ENCODE results near the gene TOMM22.
"Not testable (repeated sequence)": the region's sequence is repeated elsewhere in the genome, so short reads cannot be mapped to it uniquely, and the experiment has no call there.

TOMM22 gene
- total RNA-seq = 35.0 to 168 (median 59.7) reads per million in 9 experiments

DNA sequence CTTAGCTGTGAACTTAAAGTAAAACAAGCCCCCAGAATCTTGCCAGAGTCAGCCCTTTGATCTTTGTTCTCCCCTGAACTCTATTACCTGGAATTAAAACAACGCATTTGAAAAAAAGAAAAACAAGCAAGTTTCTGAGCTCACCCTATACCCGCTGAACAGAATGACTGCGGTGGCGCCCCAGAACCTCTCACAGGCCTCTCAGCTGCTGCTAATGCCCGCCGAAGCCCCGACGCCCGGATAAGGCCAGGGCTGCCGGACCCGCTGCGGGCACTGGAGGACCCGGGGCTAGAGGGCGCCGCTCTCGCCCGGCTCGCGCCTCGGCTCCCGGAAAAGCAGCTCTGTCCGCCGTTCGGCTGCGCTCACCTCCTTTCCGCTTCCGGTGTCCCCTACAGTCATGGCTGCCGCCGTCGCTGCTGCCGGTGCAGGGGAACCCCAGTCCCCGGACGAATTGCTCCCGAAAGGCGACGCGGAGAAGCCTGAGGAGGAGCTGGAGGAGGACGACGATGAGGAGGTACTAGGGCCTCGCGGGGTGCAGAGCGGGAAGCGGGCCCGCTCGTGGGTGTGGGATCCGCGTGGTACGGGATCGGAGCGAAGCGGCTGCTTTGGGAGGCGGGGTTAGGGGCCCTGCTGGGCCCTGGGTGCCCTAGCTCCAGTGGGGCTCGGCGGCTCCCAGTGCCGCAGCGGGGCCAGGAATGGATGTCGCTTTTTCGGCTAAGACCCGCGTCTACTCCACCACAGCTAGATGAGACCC lies at the start of gene TOMM22:
Gene TOMM22, plus strand, starts transcription at position 376 of the 754 bp plus-strand sequence. Its CDS starts 22 bp downstream, at position 398.
- H3K27ac Mint-ChIP-seq = peak within 1 kb of the TSS; percentile 95 to 98
- peaks cover 42% of the 10 kb centered on the region for H3K36me3 Mint-ChIP-seq (ENCODE audit: insufficient read depth)
- peak within 1 kb of the TSS; percentile 92 to 94 for H3K4me3 Mint-ChIP-seq
- ATAC-seq (replicated peaks) = peak; percentile 97
- peaks cover 13 to 16% of the 10 kb centered on the region in 2 donors for H3K4me1 Mint-ChIP-seq (ENCODE audit: low read depth in 2 of 2)
- H3K9me3 Mint-ChIP-seq = no peaks in the 10 kb centered on the region
- peak; percentile 73 to 79 (median 77) for DNase-seq
- H3K27me3 Mint-ChIP-seq = no peaks in the 10 kb centered on the region

DNA sequence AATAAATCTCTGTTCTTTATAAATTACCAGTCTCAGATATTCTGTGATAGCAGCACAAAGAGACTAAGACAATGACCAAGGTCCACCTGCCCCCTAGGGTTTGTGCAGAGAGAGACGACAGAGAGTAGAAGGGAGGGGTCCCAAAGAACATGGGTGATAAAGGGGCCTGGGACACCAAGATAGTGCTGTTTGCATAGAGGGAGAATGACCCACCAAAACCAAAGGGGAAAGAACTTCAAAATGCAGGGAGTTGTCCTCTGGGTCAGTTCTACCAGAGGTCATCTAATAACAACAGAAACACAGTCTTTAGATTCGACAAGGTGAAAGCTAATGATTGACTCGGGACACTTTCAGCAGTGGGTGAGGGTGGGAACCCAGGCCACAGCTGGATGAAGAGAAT lies 49.2 kb upstream of the TOMM22 start:
- Mint-ChIP-seq H3K4me1 (ENCODE audit: low read depth in 2 of 2) (peaks cover 10 to 11% of the 10 kb centered on the region in 2 donors), H3K36me3 (ENCODE audit: insufficient read depth) (peaks cover 2% of the 10 kb centered on the region), H3K27ac (peak overlapping the region in 1 of 2 donors; percentile 4), H3K27me3 (peaks cover 21 to 32% of the 10 kb centered on the region in 2 donors), H3K4me3 (no peak overlapping the region), H3K9me3 (no peaks in the 10 kb centered on the region)
- ATAC-seq (replicated peaks) (no peak), DNase-seq (no peak)

DNA sequence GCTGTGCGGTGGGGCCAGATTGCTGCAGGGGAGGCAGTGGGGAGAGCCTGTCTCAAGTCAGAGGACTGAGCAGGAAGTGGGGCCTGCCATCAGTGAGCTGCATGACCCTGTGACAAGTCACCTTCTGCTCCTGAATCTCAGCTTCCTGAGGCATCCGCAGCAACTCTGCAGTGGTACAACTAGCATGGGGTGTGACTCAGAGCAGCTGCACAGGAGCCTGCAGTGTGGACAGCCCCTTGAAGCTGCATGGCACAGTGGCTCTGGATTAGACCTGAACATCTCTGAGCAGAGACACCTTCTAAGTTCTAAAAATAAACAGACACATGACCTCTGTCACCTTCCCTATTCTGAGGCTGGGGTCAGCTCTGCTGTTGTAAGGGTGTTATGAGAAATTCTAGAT lies 43.5 kb upstream of the TOMM22 start:
- Mint-ChIP-seq H3K27ac (no peak overlapping the region), H3K9me3 (no peaks in the 10 kb centered on the region), H3K4me3 (no peak overlapping the region), H3K36me3 (ENCODE audit: insufficient read depth) (peaks cover 2% of the 10 kb centered on the region), H3K4me1 (ENCODE audit: low read depth in 2 of 2) (no peaks in the 10 kb centered on the region), H3K27me3 (peaks cover 21 to 26% of the 10 kb centered on the region in 2 donors)
- no peak for ATAC-seq (replicated peaks)
- DNase-seq = no peak

DNA sequence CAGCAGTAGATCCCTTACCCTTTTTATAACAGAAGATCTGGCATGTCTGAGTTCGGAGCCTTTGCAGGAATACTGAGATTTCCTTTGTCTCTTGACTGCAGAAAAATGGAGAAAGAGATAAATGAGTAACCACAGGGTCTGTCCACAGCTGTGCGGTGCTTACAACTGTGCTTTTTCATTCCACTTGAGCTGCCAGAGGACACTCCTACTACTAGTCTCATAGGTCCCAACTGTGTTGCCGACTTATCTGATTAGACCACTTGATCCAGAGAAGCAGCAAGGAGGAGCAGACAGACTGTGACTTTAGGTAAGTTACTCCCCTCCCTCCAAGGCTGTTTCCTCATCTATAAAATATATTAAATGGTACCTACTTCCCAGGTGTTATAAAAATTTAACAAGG lies 43.0 kb upstream of the TOMM22 start:
- Mint-ChIP-seq H3K4me1 (ENCODE audit: low read depth in 2 of 2) (no peaks in the 10 kb centered on the region), H3K27me3 (peaks cover 21 to 25% of the 10 kb centered on the region in 2 donors), H3K36me3 (ENCODE audit: insufficient read depth) (peaks cover 2% of the 10 kb centered on the region), H3K27ac (no peak overlapping the region), H3K9me3 (no peaks in the 10 kb centered on the region), H3K4me3 (no peak overlapping the region)
- ATAC-seq (replicated peaks) (no peak), DNase-seq (no peak)

DNA sequence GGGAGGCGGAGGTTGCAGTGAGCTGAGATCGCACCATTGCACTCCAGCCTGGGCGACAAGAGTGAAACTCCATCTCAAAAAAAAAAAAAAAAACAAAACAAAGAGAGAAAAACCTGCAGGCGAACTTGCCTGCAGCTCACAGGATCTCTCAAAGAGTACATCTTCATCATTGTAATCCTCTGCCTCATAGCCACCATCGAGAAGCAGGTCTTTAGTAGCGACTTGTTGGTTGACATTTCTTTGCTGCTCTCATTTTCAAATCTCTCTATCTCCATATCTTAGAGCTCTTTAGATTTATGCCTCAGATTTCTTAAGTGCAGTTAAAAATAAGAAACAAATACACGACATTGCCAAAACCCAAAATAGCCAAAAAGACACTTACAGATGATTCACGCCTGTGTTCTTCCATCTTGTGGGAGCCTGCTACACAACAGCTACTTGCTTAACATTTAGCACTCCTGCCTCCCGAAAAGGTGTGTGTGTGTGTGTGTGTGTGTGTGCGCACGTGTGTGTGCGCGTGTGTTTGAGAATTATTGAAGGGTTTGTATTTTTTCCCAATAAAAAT lies 40.2 kb upstream of the TOMM22 start:
- ATAC-seq (replicated peaks) (no peak), DNase-seq (no peak)
- Mint-ChIP-seq H3K4me3 (no peak overlapping the region), H3K27me3 (peaks cover 21 to 25% of the 10 kb centered on the region in 2 donors), H3K9me3 (no peaks in the 10 kb centered on the region), H3K36me3 (ENCODE audit: insufficient read depth) (no peaks in the 10 kb centered on the region), H3K4me1 (ENCODE audit: low read depth in 2 of 2) (no peaks in the 10 kb centered on the region), H3K27ac (no peak overlapping the region)

DNA sequence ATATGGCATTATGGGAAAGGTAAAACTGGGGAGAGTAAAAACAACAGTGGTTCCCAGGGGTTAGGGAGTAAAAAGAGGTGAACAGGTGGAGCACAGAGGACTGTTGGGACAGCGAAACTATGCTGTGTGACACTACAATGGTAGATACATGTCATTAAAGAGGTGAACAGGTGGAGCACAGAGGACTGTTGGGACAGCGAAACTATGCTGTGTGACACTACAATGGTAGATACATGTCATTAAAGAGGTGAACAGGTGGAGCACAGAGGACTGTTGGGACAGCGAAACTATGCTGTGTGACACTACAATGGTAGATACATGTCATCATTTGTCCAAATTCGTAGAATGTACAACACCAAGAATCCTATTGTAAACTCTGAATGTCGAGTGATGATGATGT lies 37.5 kb upstream of the TOMM22 start:
- not testable (repeated sequence) for H3K4me1 Mint-ChIP-seq (ENCODE audit: low read depth in 2 of 2); H3K27ac Mint-ChIP-seq; H3K36me3 Mint-ChIP-seq (ENCODE audit: insufficient read depth); ATAC-seq (replicated peaks); H3K9me3 Mint-ChIP-seq; H3K4me3 Mint-ChIP-seq; DNase-seq
- peaks cover 28 to 38% of the 10 kb centered on the region in 2 donors for H3K27me3 Mint-ChIP-seq

DNA sequence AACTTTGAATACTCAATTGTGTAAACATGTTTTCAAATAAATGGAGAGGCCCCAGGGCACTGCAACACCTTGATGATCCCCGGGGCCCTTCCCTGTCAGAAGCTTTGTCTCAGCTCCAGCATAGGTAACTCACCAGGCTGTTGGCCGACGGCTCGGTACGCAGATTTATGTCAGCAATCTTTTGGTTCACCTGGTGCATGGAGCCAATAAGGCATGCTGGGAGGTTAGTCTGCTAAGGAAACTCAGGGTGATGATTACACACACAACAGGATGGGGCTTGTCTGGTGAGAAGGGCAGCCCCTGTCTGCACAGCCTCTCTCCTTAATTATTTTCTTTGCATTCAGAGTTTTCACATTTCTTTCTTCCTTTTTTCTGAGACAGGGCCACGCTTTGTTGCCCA lies 36.3 kb upstream of the TOMM22 start:
- no peak overlapping the region for H3K27ac Mint-ChIP-seq
- DNase-seq = no peak
- H3K4me3 Mint-ChIP-seq = no peak overlapping the region
- ATAC-seq (replicated peaks) = no peak
- H3K9me3 Mint-ChIP-seq = no peaks in the 10 kb centered on the region
- H3K27me3 Mint-ChIP-seq = peaks cover 25 to 33% of the 10 kb centered on the region in 2 donors
- no peaks in the 10 kb centered on the region for H3K4me1 Mint-ChIP-seq (ENCODE audit: low read depth in 2 of 2)
- H3K36me3 Mint-ChIP-seq (ENCODE audit: insufficient read depth) = no peaks in the 10 kb centered on the region

DNA sequence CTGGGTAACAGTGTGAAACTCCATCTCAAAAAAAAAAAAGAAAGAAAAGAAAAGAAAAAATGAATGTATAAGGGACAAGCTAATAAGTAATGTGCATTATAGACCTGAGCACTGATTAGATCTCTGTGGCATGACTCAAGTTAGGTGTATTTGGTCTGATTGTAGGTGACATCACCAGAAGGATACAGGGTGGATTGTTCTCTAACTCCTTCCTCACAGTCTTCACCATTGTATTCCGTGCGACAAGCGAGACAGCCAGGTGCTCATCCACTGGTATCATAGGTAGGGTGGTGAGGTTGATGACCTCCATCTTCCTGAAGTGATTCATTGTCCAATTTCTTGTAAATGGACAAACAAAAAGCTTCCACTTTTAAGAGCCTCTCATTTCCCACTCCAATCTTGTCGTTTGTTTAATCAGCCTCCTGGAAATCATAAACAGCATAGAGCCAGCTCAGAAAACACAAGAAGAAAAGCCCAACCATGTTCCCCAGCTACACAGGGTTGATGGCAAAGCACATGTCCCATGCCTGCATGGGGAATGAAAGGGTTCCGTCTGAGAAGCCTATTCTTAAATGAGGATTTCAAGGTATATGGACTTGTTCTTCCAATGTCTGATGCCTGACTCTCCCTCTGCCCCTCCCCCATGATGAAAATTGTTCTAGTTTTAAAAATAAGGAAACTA lies 31.8 kb upstream of the TOMM22 start:
- ATAC-seq (replicated peaks) (no peak), DNase-seq (no peak)
- Mint-ChIP-seq H3K9me3 (no peaks in the 10 kb centered on the region), H3K27me3 (peaks cover 8 to 13% of the 10 kb centered on the region in 2 donors), H3K4me3 (no peak overlapping the region), H3K27ac (no peak overlapping the region), H3K36me3 (ENCODE audit: insufficient read depth) (no peaks in the 10 kb centered on the region), H3K4me1 (ENCODE audit: low read depth in 2 of 2) (no peaks in the 10 kb centered on the region)

DNA sequence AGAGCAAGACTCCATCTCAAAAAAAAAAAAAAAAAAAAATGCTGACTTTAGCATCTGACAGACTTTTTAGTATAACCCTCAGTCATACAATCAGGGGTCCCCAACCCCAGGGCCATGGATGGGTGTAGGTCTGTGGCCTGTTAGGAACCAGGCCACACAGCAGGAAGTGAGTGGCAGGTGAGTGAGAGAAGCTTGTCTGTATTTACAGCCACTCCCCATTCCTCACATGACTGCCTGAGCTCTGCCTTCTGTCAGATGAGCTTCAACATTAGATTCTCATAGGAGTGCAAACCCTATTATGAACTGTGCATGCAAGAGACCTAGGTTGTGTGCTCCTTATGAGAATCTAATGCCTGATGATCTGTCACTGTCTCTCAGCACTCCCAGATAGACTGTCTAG lies 28.9 kb upstream of the TOMM22 start:
- Mint-ChIP-seq H3K27me3 (peaks cover 2 to 5% of the 10 kb centered on the region in 2 donors), H3K9me3 (no peaks in the 10 kb centered on the region), H3K36me3 (ENCODE audit: insufficient read depth) (peaks cover 11% of the 10 kb centered on the region), H3K4me1 (ENCODE audit: low read depth in 2 of 2) (peaks cover 5 to 6% of the 10 kb centered on the region in 2 donors), H3K4me3 (no peak overlapping the region), H3K27ac (no peak overlapping the region)
- ATAC-seq (replicated peaks) (no peak), DNase-seq (no peak)

DNA sequence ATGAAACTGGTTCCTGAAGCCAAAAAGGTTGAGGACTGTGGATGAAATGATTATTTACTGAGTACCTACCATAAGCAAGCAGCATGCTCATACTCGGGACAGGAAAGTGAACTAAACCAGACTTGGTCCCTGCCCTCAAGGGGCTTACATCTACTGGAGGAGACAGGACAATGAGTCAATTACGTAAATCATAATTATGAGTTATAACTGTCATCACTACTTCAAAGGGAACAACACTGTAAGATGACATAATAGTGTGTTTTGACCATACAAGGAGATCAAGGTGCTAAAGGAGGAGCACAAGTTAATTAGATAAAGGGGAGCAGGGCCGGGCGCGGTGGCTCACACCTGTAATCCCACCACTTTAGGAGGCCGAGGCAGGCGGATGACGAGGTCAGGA lies 28.0 kb upstream of the TOMM22 start:
- Mint-ChIP-seq H3K36me3 (ENCODE audit: insufficient read depth) (peaks cover 11% of the 10 kb centered on the region), H3K4me3 (no peak overlapping the region), H3K27me3 (no peaks in the 10 kb centered on the region), H3K27ac (no peak overlapping the region), H3K4me1 (ENCODE audit: low read depth in 2 of 2) (peaks cover 6 to 11% of the 10 kb centered on the region in 2 donors), H3K9me3 (no peaks in the 10 kb centered on the region)
- no peak for ATAC-seq (replicated peaks)
- no peak for DNase-seq

DNA sequence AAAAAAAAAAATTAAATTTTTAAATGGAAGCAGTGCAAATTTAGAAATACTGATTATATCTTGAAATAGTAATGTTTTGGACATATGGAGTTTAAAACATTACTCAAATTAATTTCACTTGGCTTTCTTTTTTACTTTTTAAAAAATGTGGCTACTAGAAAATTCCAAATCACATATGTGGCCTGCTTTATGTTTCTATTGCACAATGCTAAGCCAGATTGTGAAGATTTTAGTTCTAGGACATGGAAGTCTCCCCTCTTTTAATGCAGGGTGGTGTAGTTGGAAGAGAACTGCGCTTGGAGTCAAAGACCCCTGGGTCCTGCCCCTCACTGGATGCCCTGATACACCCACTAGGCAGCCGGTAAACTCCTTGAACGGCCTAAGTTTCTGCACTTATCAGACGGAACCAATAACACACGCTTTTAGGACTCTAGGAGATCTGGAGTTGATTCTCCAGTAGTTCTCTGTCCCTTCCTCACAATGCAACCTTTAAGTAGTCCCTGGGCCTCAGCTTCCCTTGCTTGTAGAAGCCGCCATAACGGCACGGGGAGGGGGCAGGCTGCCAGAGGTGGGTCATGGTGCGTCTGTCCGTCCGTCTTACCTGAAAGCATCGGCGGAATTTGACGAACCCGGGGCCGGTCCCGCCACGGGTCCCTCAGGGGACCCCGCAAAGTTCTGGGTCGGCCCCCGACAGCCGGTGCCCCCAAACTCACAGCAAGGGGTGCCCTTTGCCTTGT lies 26.1 kb upstream of the TOMM22 start:
- peak overlapping the region; percentile 93 to 95 for H3K4me3 Mint-ChIP-seq
- peaks cover 6 to 11% of the 10 kb centered on the region in 2 donors for H3K4me1 Mint-ChIP-seq (ENCODE audit: low read depth in 2 of 2)

DNA sequence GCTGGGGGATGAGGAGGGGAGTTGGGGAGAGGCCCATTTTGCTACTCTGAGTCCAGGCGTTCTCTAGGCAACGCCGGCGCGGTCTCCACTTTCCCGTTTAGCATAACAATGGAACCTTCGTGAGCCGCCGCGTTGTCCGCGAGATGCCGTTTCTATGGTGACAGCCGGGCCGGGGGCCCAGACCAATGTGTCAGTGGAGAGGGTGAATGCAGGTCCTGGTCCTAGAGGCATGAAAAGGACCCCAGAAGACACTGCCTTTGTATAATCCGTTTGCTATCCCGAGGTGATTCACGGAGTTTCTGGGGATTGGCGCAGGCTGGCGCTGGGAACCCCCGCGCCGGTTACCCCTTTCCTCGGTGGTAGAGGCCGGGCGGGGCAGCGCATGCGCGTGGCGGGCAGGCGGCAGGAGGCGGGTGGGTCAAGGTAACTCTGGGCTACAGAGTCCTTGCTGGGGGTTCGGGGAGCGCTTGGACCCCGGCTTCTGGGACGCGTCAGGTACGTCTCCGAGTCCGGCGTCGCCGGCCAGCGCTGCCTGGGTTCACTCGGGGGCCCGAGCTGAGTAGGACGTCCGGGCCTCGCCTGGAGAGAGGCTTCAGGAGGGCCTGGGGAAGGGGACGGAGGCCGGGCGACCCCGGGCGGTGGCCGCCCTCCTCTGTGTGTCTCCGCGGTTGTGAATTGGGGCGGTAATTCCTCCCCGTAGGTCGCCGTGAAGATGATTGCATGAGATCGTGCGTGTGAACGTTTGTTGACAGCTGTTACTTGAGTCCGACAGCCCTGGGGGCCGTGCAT lies 25.3 kb upstream of the TOMM22 start, which contains the start of the genes CBY1 and FAM227A:
Gene CBY1, plus strand, starts transcription at position 383 of the 789 bp plus-strand sequence. CDS start 11,417 bp downstream, outside the sequence.
Gene FAM227A, minus strand, starts transcription at position 137 of the 789 bp plus-strand sequence. CDS start 6,224 bp downstream, outside the sequence.
- no peaks in the 10 kb centered on the region for H3K27me3 Mint-ChIP-seq
- H3K27ac Mint-ChIP-seq = peak within 1 kb of the TSS; percentile 99
- H3K36me3 Mint-ChIP-seq (ENCODE audit: insufficient read depth) = peaks cover 14% of the 10 kb centered on the region
- H3K4me1 Mint-ChIP-seq (ENCODE audit: low read depth in 2 of 2) = peaks cover 6 to 11% of the 10 kb centered on the region in 2 donors
- peak; percentile 82 to 88 (median 82) for DNase-seq
- ATAC-seq (replicated peaks) = peak; percentile 82
- peak within 1 kb of the TSS; percentile 93 to 95 for H3K4me3 Mint-ChIP-seq
- H3K9me3 Mint-ChIP-seq = no peaks in the 10 kb centered on the region

More for the DNA sequence above, 26.1 kb upstream of the TOMM22 start:
- Mint-ChIP-seq H3K36me3 (ENCODE audit: insufficient read depth) (peaks cover 11% of the 10 kb centered on the region), H3K9me3 (no peaks in the 10 kb centered on the region), H3K27me3 (no peaks in the 10 kb centered on the region), H3K27ac (peak overlapping the region; percentile 99)
- no peak for DNase-seq
- ATAC-seq (replicated peaks) = no peak

All from effector memory CD8-positive, alpha-beta T cell (primary cell).